Fibroblast of gingiva (primary cell): ENCODE data around the gene MICB.
"Not testable (repeated sequence)": the region's sequence is repeated elsewhere in the genome, so short reads cannot be mapped to it uniquely, and the experiment has no call there.

Source experiments
- DNase-seq: peaks from one replicate; pipeline ENCODE4 v3.0.0-alpha.2; 2011; ENCODE audit warnings: low read depth

The MICB gene

DNA sequence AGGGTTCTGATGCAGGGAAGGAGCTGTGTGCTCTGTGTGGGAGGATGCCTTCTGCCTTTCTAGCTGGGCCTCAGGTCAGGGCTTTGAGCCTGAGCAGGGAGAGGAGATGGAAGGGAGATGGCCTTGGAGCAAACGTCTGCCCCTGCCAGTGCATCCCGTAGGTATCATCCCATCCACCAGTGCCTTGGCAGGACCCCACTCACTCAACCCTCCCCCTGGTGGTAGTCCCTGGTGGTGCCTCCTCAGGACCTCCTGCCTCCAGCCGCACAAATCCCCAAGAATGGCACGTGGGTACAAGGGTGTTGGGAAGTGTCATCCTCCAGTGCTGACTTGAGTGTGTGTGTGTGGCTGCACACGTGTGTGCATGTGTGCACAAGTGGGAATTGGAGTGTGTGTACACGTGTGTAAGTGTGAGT lies 23.1 kb upstream of the MICB start:
- DNase-seq = no peak

DNA sequence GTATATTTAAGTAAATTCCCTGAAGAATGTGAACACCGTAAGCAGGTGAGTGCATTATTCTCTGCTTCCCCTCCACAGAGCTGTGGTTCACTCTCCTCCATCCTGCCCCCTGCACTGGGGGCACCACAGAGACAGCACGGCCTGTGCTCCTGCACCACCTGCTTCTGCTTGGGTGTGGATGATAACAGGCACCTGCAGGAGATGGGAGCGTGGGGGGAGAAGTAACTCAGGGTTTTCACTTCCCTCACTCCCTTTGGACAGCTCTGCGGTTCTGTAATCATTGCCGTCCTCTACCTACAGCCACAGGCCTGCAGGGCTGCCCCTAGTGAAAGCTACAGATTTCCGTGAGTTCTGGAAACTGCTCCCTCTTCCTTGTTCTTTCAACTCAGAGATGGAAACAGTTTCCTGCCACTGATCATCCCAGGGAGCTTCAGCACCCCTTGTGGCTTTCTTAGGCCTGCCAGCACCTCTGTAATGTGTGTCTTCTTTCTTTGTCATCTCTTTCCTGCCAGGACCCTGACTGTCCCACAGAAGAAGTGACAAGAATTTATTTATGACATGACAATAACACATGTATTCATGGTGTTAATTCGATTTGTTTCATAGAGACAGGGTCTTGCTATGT lies 21.3 kb upstream of the MICB start:
- no peak for DNase-seq

DNA sequence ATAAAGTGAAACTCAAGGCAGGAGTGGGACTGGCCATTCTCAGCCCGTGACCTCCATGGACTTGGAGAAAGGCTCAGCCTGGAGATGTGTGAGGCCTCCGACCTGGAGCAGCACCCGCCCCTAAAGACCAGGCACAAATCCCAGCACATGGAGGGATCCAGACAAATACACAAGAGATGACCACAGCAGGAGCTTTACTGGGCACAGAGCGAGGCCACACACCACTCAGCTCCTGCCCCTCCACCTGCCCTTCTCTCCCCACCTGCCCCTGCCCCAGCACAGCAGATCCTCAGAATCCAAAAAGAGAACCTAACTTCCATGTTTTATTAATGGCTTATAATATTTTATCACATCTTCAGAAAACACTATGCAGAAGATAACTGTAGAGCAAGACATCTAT lies 20.4 kb upstream of the MICB start:
- DNase-seq = no peak

DNA sequence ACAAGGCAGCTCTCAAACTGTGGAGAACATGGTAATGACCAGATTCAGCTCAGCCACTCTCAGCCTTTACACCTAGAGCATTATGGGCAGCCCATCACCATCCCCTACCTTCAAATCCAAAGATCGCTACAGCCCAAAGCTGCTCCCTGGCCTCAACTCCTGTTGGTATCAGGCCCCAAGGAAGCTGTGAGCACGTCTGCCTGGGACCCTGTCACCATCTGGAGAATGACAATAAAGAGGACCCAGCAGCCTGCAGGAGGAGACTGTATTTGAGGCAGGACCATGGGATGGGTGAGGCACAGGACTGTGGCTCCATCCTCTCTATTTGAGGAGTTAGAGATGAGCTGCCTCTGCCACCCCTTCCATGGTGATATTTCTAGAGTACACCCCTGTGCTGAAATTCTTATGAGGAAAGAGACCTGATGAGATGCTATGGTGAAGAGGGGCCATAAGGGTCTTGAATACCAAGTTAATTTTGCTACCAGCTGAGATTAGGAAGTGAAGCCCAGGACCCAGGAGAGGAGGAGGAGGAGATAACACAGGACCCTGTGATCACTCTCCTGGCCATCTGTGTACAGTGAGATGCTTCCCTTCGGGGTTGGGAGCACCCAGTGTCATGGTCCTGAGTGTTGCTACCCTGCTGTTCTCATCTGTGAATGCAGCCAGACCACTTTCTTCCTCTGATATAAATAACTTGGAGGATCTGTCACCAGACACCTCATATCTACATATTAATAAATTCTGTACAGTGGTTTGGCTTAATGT lies 19.6 kb upstream of the MICB start:
- no peak for DNase-seq

DNA sequence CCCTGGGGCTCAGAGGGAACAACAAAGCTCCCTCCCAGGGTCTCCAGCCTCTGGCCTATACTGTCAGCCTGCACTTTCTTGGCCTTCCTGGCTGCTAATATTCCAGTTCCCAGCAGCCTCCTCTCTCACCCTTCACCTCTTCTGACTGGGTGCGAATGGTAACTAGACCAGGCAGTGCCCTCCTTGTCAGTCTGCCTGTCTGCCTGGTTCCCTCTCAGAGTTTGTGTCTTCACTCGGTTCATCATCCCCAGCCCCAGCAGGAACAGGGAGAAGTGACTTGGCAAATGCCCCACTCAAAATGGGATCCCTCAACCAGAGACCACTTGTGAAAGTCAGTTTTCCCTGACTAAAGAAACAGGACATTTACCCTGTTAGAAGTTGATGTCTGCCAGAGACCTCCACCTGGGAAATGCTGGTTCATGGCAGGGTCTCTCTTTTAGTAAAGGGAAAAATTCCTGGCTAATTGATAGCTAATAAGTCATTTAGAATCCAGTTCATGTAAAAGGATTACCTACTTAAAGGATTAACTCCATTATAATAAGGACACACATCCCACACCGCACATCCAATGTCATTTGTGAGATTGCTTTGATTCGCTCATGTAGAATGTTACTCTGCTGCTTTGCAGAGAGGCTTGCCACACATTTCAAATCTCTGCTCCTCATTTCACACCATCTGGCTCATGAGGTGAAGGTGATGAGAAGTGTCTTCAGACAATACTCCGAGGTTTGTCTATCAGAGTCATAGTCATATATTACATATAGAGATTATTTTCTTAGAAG lies 18.6 kb upstream of the MICB start:
- DNase-seq = no peak

DNA sequence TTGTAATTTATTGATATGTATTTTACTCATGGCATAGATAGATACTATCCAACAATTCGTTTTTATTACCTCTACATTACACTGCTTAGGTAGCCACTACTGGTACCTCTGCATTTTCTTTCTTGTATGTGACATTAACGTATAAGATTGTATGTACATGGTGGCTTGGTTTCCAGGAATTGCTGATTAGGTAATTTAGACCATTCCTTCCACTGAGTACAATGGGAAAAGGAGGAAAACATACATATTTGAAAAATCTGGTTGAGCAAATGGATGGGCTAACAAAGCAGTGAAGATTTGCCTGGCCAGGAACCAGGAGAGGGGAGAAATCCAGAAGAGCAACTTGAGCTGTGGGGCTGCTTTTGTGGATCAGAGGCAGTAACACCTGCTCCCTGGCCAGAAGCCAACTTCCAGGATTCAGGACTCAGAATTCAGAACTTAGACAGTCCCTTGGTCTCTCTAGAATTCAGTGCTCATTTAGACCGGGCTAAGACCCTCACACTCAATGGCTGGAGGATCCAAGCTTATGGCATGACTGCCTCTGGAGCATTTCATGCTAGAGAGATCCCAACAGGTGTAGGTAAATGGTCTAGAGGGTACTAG lies 17.9 kb upstream of the MICB start:
- no peak for DNase-seq

DNA sequence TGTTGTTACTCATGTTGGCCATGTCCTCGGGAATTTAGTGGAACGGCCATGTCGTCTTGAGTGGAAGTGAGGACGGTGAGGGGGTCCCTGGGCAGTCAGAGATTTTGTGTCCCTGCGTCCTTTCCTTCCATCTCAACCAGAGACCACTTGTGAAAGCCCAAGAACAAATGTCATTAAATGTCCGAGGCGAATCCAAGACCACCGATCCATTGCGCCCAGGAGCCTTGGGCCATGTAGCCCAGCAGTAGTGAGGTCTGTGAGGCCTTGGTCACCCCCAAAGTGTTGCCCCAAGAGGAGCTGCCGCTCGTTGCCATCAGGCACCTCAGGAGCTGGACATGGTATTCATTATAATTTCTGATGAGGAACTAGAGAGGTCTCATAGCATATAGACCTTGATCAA lies 17.4 kb upstream of the MICB start:
- DNase-seq = no peak

DNA sequence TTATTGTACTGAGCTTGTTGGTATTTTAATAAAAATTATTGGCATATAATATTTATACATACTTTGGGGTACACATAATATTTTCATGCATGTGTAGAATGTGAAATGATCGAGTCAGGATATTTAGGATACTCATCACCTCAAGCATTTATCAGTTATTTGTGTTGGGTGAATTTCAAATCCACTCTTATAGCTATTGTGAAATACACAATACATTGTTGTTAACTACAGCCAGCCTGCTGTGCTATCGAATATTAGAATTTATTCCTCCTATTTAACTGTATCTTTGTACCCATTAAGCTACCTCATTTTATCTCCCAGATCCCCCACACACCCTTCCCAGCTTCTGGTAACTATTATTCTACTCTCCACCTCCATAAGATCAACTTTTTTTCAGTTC lies 14.6 kb upstream of the MICB start:
- DNase-seq = no peak

DNA sequence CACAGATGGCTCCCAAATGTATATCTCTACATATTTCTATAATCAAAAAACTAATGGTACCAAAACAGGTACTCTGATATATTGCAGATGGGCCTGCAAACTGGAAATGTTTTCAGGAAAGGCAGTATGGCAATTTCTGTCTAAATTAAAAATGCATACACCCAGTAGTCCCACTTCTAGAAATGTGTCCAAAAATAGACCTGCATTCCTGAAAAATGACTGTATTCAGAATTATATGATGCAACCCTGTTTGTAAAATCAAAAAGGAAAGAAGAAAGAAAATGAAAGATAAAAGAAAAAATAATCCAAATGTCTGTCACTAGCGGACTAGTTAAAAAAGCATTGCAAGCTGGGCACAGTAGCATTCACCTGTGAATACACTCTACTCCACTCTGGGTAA lies 12.9 kb upstream of the MICB start:
- DNase-seq = peak; percentile 13

DNA sequence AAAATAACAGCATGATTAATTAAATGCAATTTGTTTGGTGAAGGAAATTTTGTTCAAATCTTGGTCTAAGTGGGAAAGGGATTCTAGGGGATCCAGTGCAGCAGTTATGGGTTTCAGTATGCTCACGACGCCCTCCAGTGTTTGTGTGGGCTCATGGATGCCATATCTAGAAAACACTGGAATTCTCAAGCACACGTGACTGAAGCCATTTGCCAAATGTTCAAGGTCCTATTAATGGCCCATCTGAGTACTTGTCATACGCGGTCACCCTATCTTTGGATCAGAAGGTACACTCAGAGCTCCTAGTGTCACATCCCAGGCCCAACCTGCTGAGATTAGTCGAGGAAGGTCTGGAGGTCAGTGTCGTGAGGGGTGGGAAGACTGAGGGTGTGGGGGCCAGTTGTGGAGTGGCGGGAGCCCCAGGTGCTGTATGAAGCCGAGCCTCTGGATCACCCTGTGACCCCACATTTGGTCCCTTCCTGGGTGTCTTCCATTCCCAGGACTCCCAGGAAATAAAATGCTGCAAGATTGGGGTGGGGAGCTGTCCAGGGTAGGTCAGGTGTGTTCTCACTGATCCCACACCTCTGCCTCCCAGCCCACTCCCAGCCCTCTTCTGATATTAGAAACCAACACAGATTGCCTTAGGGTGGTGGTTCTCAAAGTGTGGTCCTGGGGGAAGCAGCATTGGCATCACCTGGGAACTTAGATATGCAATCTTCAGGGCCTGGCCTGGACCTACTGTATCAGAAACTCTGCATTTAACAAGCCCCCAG lies 11.7 kb upstream of the MICB start:
- DNase-seq = not testable (repeated sequence)

DNA sequence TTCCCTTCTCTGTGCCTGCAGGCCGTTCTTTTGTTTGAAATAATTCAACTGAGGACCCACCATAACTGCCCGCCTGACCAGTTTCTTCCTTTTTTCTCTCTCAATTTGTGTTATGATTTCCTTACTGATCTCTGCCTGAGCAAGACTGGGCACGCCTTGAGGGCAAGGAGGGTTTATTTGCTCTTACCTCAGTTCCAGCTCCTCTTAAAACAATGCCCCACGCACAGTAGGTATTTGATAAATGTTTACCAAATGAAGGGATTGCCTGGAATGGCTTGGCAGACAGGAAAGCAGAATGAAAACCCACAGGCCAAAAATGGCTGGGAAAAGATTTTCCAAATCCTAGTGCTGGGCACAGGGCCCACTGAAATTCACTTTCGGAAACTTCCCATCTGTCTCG lies 10.3 kb upstream of the MICB start:
- not testable (repeated sequence) for DNase-seq

DNA sequence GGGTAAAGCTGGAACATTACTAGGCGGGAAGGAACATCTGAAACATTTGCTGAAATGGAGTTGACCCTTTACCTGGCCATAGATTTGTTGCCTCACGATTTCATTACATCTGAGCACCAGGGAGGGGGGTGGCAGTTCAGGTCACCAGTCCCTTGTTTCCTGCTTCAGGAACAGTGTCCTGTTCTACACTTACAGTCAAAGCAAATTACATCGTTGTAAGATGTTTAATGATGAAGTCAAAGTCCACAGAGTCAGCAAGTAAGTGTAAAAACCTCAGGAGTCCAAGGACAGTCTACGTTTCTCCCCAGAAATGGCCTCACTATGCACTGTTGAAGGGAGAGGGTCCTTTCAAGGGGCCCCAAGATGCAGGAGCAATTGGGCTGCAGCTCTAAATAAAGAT lies 8.9 kb upstream of the MICB start:
- DNase-seq = no peak

DNA sequence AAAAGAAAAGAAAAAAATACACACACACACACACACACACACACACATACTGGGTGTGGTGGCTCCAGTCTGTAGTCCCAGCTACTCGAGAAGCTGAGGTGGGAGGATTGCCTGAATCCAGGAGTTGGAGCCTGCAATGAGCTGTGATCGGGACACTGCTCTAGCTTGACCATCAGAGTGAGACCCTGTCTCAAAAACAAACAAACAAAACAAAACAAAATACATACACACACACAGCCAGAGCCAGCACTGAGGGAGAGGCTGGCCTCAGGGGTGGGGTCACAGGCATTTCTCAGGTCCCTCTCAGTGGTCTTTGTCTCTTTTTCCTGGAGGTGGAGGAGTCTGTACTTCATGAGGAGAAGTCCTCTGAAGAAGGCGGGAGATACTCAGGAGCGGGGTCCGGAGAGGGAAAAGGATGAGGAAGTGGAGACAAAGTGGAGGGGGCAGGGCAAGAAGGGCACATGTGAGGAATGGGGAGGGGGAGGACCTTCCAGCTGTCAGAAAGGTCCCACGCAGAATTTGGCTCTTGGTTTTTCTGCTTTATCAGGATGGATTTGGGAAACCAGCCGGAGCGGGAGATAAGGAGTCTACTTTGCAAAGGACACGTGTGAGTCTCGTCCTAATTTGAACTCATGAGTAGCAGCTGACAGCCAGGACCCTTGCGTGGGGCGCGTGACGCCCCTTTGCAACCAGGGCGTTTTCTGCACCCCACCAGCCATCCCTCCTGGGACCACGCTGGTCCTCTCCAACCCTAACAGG lies 7.7 kb upstream of the MICB start:
- no peak for DNase-seq

DNA sequence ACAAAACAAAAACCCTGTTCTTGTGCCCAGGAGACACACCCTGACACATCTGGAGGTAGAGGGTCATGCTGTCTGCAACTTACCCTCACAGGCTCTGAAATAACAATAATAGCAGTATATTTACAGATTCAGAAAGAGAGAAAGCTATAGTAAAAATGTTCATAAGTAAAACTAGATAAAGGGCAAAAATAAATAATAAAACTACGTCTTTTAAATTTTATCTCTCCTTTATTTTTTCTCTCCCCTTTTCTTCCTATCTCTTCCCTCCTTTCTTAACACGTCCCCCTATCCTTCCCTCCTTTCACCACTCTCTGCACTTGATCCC lies 4.4 kb upstream of the MICB start:
- DNase-seq = not testable (repeated sequence)

DNA sequence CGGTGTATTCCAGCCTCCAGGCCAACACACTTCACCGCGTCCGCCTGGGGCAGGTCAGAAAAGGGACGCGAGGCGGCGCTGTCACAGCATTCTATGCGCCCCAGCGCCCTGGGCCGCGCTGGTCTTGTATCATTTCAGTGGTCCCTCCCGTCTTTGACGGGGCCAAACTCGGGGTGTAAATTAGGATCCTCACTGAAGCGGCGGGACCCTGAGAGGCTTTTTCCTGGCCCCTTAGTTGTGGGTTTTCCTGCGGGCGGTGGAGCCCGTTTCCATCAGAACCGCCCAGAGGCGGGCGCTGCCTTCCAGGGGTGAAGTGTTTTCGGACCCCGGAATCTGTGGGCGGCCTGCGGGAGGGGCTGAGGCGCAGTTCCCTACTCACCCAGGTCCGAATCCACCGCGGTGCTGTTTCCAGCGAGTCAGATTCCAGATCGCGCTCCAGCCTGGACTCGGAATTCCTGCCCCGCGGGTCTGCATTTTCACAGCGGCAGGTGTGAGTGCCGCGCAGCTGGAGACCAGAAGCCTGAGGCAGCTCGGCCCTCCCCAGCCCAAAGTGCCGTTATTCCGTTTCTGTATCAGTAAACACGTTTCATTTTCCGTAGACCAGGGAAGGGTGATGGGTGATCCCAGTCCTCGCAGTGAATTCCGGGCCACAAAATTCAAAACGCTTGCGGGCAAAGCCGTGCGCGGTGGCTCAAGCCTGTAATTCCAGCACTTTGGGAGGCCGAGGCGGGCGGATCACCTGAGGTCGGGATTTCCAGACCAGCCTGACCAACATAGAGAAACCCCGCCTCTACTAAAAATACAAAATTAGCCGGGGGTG lies 3.9 kb upstream of the MICB start:
- DNase-seq = peak; percentile 71

DNA sequence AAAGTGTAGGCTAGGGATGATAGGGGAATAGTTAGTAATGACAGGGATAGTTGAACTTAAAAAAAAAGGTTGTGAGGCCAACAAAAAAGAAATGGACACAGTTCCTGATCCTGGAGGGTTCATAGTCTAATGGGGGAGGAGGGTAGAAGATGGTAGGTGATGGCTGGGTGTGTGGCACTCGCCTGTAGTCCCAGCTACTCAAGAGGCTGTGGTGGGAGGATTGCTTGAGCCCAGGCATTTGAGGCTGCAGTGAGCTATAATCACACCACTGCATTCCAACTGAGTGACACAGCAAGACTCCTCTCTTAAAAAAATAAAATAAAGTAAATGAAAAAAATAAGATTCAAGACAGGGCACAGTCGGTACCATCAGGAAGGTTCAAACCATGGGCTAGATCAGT lies 2.4 kb upstream of the MICB start:
- peak; percentile 56 for DNase-seq

DNA sequence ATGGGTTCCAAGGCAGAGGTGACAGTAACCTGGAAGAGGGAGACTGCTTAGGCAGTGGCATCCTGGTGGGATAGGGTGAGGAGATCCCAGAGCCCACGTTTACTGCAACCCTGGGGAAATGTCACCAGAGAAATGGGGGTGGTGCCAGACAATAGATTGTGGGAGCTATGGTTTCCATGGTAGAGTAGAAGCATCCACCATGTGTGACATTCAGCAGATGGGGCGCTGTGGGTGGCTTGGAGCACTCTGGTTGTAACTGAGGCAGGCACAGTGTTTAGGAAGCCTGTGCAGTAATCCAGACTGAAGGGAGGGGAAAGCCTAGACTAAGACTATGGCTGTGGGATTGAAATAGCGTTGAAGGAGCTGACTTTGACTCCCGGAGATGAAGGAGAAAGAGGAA lies 1.1 kb upstream of the MICB start:
- not testable (repeated sequence) for DNase-seq

DNA sequence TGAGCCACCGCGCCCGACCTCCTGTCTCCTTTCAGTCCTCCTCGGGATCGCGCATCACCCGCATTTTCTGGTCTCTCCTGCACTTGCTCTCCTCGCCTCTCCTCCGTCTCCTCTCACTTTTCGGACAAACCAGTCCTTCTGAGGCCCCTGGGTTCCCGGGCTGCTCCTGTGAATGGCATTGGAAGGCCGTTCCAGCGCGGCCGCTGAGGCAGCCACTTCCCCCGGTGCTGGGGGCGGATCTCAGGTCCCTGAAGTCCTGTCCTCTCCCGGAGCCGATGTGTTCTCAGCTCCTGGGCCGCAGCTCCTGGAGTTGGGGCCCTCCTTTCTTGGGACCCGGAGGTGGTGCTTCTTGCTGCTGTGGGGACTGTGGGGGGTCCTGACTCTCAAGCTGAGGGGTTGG lies 803 bp downstream of the MICB start:
- DNase-seq = no peak

DNA sequence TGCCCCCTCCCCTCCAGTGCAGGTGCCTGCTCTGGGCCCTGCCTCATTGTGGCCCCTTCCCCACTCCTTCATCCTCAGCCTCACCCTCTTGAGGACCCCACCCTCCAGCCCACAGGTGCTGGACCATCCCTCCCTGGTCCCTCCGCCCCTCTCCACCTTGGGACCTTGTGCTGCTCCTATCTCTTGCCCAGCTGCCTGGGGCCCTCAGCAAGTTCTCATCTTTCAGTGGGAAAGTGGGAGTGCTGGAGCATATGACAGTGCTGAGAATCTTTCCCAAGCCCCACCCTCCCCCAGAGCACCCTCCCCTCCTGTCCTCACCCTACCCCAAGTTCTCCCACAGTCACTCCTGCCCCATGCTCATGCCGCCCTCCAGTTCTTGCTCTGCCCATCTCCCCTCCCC lies 1.7 kb downstream of the MICB start:
- not testable (repeated sequence) for DNase-seq

DNA sequence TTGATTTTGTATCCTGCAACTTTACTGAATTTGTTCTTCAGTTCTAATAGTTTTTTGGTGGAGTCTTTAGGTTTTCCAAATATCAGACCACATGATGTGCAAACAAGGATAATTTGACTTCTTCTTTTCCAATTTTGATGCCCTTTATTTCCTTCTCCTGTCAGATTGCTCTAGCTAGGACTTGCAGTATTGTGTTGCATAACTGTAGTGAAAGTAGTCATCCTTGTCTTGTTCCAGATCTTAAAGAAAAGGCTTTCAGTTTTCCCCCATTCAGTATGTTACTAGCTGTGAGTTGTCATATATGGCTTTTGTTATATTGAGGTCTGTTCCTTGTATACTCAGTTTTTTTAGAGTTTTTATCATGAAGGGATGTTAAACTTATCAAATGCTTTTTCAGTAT lies 4.6 kb downstream of the MICB start:
- no peak for DNase-seq
